GM19240 (cell line): ENCODE measurements around the gene SKOR1.

ENCODE experiments used
- DNase-seq: peaks from one replicate; pipeline ENCODE4 v3.0.0; 2011; ENCODE audit warnings: low spot score; ENCODE audit not compliant: insufficient read length

The SKOR1 gene, protein sequence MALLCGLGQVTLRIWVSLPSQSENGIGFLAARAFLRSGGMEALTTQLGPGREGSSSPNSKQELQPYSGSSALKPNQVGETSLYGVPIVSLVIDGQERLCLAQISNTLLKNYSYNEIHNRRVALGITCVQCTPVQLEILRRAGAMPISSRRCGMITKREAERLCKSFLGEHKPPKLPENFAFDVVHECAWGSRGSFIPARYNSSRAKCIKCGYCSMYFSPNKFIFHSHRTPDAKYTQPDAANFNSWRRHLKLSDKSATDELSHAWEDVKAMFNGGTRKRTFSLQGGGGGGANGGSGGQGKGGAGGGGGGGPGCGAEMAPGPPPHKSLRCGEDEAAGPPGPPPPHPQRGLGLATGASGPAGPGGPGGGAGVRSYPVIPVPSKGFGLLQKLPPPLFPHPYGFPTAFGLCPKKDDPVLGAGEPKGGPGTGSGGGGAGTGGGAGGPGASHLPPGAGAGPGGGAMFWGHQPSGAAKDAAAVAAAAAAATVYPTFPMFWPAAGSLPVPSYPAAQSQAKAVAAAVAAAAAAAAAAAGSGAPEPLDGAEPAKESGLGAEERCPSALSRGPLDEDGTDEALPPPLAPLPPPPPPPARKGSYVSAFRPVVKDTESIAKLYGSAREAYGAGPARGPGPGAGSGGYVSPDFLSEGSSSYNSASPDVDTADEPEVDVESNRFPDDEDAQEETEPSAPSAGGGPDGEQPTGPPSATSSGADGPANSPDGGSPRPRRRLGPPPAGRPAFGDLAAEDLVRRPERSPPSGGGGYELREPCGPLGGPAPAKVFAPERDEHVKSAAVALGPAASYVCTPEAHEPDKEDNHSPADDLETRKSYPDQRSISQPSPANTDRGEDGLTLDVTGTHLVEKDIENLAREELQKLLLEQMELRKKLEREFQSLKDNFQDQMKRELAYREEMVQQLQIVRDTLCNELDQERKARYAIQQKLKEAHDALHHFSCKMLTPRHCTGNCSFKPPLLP

DNA sequence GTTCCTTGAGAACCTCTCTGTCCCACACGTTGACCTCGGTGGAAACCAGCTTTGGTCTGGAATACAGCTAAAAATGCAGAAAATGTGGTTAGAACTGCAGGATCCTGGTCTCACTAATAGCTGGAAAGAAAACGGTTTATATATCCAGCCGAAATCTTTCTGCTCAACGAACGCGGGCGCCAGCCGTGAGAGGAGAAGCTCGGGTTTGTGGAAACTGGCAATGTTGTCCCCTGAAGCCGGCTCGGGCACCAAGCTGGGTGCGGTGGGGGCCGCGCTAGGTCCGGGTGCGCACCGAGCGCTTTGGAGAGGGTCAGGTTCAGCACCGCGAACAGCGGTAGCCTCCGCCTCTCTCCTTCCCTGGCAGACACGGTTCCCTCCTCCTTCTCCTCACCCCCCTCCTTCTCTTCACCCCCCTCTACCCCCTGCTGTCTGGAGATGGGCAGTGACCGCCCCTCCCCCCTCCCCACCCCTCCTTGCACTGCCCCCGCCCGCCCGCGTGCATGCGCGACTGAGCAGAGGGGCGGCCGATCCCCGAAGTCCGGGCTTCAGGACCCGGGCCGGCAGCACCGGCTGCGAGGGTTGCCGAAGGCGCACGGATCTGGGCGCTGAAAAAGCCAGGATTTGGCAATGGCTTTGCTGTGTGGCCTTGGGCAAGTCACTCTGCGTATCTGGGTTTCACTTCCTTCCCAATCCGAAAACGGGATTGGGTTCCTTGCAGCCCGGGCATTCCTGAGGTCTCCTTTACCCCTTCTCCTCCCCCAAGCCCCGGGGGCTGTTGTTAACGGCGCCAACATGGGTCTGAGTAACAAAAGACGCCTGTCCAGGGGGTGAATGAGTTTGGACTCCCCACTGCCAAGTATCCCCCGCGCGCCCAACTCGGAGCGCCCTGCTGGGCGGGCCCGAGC is at the start of gene SKOR1:
SKOR1 (plus strand) TSS at position 534 of the 905 bp plus-strand sequence; CDS start at position 628, 94 bp downstream.
- DNase-seq: no peak

DNA sequence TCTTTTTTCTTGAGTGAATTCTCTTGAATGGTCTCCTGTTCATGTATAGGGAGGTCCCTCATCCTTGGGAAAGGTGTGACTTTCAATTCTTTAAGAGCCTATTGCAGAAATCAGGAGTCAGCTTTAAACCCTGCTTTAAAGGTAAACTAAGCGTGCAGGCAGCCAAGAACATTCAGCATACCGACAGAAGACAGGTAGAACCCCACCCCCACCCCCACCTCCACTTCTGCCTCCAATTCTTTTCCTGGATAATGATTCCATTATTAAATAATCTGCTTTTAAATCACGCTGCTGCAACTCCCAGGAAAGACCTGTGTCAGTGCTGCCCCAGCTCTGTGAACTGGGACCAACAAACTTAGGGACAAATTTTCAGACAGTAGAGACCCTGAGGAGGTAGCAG is 49.3 kb upstream of the SKOR1 start:
- no peak for DNase-seq

DNA sequence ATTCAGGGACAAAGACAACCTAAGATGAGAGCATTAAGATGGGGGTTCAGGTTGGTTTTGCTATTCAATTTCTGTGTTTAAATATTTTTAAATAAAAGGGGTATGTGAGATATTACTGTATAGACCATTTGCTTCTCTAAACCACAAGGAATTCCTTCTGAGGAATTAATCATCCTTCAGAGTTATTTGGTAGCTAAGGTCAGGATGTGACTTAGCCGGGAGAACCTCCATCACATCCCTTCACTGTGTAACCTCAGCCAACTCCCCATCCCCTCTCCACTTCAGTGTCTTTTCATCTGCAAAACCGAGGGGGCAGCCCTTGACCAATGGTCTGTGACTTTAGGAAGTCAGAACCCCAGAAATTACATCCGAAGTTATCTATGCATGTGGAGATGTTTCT is 48.7 kb upstream of the SKOR1 start:
- no peak for DNase-seq

DNA sequence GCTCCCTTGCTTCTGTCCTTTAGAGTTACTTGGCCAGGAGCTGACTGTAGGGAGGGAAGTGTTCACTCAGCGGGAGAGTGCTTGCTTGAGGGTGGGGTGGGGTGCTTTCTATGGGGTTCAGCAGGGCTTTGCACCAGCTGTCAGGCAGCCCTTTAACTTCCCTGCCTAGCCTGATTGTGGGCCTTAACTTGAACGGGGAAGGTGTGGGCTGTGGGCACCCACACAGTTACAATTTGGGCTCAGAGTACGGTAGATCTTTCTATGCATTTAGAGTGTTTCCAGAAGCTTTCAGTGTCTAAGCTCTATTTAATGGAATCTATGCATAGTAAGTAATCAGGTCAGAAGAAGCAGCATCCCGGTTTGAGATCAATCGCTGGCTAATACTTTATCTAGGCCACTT is 48.2 kb upstream of the SKOR1 start:
- no peak for DNase-seq

DNA sequence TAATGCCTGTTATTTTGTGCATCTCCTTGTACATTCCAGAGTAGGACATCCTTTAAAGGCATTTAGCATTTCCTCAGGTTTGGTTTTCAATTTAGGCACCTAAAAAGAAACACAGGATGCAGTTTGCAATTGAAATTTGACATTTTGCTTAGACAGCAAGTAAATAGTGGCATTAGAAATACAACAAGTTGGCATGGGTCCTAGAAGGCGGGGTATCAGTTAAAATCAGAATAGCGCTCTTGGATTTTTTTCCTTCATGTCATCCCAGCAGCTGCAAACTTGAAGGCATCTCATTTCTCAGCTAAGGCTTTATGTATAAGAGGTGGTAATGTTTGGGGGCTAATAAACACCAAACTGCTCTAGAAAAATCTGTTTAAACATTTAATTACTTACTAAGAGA is 47.5 kb upstream of the SKOR1 start:
- DNase-seq: no peak

DNA sequence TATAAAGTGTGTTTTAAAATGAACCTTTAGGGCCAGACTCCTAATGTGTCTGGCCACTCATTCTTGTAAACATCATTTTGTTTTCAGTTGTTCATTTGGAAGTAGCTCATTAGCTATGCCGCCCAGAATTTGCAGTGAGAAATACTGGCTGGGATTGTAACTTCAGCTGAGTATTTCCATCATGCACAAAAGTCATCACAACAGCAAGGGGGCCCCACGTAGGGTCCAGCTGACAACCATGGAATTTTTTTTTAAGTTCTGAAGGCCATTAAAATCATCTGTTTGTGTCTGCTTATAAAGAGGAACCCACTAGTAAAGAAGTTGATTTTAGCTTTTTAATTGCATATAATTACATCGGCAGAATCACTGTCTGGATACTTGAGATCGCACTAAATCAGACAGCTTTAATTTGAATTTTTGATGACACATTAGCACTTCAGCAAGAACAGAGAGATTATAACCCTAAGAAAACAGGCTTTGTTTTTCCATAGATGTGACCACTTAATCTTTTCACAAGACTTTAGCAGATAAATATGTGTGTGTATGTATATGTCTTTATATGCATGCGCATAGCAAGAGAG is 46.3 kb upstream of the SKOR1 start:
- no peak for DNase-seq

DNA sequence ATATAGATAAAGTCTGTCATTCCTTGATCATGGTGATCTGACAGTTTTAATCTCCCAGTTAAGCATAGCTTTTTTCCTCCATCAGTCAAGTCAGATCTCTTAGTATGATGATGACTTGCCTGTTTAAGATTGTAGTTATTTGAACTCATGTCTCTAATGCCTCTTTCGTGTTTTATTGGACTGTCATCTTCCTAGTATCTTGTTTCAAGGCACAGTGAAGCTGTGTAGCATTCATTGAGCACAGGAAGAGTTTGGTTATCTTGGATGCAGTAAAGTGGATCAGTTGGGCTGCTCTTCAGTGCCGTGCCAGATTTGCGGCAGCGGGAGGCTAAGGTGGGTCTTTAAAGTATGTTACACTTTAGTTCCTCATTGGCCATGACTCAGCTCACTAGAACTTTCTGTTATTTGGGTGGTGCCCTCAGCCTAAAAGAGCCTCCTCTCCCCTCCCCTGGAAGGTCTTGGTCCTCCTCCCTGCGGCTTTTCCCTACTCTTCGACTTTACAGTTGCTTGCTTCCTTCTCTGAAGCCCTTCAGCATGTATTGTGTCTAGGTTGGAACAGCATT is 45.7 kb upstream of the SKOR1 start:
- no peak for DNase-seq

DNA sequence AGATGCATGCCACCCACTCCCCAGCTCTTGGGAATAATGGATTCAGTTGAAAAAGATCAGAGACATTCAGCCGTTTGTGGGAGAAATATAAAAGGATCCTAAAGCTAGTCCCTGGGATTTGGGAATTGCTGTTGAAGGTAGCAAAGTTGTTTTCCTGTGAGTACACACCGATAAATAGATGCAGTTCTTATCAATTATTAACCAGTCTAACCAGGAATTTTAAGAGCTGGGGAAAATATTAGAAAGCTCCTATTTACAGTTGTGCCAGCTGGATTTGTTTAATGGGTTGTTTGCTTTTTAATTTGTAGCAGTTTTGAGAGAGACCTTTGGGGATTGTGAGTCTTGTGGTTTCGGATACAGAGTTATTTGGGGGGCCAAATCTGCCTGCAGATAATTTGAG is 44.2 kb upstream of the SKOR1 start:
- no peak for DNase-seq

DNA sequence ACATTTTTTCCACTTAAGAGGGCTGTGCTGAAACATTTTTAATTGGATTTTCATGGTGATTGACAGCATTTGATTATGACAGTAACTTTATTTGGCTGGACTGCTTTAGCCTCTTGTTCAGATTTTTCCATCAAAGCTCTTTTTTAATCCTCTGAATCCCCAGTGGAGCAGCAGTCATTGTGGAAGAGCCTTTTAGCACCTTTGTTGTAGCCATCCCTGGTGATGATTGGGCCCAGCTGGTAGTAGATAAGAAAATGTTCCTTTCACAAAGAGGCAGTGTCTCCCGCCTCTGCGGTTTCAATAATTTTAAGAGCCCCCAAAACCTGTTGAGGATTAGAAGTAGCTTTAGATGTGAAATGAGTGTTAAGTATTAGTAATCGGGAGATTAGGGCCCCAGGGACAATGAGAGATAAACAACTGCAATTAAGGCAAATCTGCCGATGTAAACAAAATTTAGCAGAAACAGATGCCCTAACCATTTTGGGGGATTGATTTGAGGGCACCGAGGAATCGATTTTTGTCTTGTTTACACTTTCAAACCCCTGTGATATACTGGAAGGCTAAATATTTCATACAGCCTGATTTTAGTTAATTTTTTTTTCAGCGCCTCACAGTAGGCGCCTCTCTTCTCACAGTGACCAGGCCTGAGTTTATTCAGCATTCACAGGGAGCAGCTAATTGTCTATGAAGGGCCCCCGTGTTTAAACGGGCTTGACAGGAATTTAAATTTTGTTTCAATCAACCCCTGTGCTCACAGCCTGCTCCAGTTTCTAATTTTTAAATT is 43.2 kb upstream of the SKOR1 start:
- no peak for DNase-seq

DNA sequence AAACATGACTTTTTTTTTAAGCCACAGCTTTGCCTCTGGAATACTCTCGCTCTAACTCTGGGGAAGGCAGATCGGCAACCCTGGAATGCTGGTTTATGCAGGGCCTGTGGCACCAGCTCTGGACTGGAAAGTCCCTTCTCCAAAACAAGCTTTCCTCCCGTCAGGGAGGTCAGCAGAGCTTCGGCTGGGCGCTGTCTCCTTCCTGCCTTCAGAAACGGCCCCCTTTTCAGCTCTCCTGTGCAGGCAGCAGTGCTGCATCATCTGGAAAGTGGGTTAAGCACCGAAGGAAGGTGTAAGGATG is 42.7 kb upstream of the SKOR1 start:
- no peak for DNase-seq

DNA sequence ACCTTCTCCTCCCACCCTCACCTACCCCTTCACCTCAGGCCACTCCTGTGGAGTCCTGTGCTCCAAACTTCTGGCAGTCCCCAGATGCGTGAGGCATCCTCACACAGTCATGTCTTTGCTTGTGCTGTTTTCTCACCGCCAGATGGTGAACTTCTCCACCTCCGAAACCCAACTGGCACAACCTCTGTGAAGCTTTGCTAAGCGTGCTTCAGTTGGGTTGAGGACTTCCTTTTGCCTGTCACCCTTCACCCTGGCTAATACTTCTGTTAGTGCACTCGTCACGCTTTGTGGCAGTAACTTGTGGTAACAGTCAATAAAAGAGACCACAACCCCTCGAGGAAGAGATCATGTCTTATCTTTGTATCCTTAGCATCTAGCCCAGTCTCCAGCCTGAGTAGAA is 42.0 kb upstream of the SKOR1 start:
- DNase-seq: no peak

DNA sequence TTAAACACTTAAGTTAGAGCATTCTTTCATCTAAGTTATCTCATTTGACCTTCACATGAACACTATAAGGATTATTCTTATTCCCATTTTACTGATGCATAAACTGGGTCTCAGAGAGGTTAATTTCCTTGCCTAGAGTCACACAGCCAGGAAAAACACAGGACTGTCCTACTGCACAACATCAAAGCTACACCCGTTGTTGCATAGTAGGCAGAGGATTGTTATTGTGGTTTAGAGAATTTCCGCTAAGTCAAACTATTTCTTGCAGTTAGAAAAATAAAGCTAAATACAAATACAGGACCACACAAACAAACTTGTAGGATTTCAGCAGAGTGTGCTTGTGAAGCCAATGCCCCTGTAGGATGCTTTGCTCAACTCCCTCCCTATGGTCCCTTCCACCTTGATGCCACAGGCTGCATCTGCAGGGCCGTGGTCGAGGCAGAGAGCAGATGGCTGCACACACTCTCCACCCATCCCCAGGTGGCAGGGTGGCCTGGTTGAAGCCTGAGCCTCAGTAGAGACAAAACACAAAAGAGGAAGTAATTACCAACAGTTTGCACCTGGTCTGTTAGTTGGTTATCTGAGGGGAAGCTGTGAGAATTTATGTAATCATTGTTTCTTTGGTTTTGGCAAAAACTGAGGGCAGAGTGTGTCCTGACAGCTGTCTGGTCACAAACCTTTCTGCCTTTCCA is 41.1 kb upstream of the SKOR1 start:
- DNase-seq: peak; percentile 28

DNA sequence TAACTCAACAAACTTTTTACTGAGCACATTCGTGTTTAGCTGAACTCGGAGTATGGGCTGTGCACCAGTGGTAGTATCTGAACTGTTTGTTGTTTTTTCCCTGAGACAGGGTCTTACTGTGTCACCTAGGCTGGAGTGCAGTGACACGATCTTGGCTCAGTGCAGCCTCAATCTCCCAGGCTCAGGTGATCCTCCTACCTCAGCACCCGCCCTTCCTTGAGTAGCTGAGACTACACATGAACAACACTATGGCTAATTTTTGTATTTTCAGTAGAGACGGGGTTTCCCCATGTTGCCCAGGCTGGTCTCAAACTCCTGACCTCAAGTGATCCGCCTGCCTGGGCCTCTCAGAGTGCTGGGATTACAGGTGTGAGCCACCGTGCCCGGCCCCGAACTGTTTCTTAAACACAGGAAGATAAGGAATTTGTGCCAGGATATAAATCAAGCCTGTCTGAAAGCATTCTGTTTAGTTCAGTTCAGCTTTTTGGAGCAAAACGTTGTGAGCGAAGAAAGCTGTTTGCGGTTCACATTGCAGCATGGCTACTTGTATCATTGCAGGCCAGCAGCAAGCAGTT is 40.4 kb upstream of the SKOR1 start:
- DNase-seq: no peak

DNA sequence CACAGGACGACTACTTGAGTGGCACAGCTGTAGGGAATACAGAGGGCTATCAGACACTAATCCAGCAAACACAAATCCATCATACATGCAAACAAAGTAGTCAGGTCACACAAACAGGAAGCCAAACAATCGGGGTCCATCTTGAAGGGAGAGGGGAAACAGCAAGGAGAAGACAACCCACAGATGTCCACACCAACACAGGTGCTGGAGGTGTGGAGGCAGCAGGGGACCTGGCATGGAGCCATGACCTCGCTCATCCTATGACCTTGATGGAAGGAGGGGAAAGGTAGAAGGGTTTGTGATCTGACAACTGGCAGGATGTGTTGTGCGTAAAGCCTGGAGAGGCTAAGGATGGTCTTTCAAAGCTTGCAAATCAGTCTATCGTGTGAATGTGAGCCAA is 39.9 kb upstream of the SKOR1 start:
- no peak for DNase-seq

DNA sequence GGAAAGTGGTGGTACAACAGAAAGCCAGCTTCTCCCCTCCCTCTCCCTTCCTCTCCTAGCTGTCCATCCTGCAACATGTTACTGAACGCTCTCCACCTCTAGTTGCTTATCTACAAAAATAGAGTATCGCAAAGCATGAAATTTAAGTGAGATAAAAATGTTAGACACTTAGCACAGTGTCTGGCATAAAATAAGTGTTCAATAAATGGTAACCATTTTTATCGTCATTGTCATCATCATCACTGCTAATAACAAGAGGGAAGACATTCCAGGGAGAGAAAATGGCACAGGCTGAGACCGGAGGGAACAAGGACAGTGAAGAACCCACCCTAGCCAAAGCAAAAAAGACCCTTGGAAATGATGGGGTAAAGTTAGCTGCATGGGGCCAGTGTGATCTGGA is 38.7 kb upstream of the SKOR1 start:
- DNase-seq: no peak

DNA sequence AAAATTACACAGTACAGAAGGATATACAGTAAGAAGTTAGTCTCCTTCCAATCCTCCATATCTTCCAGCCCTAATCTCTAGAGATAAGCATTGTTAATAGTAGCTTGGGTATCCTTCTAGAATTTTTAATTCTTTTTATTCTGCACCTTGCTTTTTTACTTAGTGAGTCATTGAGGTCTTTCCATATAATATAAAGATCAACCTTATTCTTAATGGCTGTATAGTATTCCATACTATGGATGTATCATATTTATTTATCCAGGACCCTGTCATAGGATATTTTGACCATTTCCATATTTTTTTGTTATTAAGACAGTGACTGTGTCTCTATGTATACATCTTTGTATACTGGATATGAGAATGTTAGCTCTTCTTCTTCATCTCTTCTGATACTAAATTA is 36.3 kb upstream of the SKOR1 start:
- no peak for DNase-seq

DNA sequence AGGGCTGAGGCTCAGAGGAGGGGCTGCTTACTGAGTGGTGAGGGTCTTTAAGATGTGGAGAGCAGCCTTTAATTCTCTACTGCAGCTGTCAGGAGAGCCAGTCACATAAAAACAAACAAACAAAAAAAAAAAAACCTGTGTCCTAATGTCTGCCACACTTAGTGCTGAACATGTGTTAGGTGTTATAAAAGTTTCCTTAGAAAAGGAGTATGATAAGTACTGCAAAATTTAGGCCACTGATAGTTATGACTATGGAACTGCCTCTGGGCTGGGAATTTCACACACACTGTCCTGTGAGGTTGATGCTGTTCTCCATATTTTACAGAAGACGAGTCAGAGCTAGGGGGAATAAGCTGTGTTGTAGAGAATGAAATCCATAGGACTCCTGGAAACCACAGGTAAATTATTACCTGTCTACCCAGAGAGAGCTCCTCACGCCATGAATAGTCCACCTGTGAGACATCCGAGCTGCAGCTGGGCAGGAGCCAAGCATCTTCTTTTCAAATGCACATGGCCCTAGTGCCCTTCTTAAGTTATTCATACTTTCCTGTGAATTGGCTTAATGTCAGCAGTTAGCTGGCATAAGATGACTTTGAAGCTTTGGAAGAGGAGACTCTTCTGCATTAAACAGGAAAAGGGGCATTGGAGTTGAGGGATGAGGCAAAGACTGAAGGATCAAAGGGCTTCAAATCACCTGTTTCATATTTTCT is 34.5 kb upstream of the SKOR1 start:
- no peak for DNase-seq

DNA sequence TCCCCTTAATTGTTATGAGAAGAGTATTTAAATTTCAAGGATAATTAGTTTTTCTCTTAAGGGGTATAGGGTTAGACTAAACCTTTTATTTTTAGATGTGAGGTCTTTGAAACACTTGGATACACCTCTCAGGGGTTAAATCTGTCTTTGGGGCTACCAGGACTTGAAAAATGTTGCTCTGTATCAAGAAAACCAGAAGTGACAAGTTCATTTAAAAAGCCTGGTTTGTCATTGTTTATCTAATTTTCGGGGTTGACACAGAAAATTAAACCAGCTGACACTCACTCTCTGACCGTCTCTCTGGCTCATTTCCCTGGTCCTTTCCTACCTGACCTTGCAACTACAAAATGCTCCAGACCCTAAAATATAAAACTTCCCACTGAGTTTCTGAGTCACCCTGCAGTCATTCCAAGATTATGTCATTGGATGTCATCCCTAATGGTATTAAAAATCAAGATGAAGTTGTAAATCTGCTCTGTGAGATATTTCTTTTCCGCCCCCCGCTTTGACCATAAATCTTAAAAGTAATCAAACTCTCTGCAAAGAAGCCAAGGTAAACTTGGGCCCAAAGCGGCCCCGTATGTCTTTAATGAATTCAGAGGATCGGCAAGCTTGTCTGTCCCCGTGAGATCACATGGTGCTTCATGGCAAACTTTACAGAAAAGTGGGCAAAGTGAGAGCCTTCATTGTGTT is 32.9 kb upstream of the SKOR1 start:
- no peak for DNase-seq
